Stimulated activated CD4-positive, alpha-beta T cell treated with anti-CD3 and anti-CD28 coated beads, Interleukin-2, amount 100 ng/mL, for 24 hours (primary cell): ENCODE data around the gene SLC25A39.
"Not testable (repeated sequence)": the region's sequence is repeated elsewhere in the genome, so short reads cannot be mapped to it uniquely, and the experiment has no call there.

Experiments
- DNase-seq, 2 donors: peaks; one replicate each; pipeline ENCODE4 v3.0.0-alpha.2; 2020

Gene SLC25A39

DNA sequence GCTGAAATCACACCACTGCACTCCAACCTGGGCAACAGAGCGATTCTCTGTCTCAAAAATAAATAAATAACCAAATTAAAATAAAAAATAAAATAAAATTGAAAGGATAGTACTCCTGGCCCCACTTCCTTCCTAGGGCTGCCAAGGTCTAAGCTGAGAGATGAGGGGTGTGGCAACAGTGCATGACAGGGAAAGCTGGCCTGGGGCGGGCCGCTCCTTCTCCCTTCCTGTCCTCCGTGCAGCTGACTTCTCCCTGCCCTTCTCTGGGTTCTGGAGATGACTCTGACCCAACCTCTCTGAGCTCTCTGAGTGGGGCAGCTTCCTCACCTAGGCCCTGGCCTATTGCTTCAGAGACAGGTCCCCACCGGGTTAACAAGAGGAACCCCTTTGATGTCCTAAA, 8.7 kb upstream of the SLC25A39 start:
- no peak for DNase-seq

DNA sequence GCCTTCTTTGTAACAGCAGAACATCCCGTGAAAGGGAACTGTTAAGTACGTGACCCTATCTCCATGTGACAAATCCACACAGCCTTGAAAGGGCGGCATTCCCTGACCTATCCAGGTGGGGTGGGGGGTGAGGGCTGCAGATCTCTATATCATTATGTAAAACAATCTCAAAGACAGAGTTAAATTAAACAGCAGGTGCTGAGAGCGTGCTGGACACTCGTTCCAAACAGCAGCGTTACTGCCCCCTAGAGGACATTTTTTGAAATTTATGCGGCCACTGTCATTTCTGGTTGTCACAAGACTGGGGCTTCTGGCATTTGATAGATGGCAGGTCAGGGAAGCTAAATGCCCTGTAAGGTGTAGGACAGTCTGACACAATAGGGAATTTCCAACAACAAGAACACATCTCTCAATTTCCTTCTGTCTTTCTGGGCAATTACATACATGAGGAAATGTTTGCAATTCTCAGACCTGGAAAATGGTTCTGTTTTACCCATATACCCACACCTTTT, 6.7 kb upstream of the SLC25A39 start:
- DNase-seq, result peak; percentile 70 to 75

GRCh38 chr17:44330263-44330662, 5.6 kb upstream of the SLC25A39 start:
- not testable (repeated sequence) for DNase-seq

DNA sequence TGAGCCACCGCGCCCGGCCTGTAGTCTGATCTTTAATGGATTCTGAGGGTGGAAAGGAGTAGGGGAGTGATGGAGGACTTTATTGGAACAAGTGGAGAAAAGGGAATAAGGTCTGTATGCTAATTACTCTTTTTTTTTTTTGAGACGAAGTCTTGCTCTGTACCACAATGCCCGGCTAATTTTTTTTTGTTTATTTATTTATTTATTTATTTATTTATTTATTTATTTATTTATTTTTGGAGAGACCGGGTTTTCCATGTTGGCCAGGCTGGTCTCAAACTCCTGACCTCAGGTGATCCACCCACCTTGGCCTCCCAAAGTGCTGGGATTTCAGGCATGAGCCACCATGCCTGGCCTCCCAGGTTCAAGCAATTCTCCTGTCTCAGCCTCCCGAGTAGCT, 4.9 kb upstream of the SLC25A39 start:
- DNase-seq, result not testable (repeated sequence)

DNA sequence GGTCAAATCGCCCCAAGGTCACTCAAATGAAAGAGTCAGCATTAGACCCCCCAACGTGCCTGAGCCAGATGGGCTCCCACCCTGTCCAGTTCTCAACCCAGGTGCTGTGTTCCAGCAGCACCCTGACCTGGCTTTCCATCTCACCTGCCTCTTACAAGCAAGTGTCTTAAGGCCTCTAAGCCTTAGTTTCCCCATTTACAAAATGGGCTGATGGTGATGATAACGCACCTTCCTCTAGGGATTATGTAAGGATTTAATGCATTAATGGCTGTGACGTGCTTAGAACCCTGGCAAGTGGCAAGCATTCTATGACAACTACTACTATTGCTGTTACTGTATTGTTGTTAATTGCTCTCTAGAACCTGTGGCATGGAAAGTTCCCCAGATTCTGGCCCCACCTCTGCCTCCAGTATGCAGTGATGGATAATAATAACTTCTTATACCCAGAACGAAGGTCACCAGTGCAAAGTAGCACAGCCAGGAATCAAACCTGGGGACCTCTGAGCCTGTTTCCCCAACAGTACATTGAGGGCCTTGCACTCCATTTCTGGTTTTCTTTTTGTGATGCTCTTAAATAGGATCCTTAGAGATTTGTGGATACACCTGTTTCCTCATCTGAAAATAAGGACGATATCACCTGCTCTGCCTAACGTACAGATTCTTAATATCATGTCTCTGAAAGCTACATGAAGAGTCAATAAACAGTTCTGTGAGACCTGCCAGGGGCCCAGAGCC, 3.3 kb upstream of the SLC25A39 start:
- no peak for DNase-seq

DNA sequence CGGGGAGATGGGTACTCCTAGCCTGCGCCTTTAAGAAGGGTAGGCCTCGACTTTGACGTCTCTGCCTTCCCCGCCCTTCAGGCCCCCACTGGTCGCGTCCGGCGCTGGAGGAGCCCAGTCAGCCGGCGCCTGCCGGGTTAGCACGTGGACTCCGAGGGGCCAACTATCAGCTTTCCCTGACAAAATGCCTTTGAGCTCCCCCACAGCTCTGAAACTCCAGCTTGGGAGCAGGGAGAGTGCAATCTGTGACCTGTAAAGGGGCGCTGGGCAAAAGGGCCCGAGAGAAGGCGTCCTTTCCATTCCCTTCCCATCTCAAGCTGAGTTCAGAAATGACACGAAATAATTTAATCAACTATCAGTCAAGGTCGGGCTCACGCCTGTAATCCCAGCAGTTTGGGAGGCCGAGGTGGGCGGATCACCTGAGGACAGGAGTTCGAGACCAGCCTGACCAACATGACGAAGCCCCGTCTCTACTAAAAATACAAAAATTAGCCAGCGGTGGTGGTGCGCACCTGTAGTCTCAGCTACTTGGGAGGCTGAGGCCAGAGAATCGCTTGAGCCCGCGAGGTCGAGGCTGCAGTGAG, 2.3 kb upstream of the SLC25A39 start:
- DNase-seq, result peak; percentile 90 to 92

GRCh38 chr17:44324092-44324570, 492 bp downstream of the SLC25A39 start:
- DNase-seq, result no peak

DNA sequence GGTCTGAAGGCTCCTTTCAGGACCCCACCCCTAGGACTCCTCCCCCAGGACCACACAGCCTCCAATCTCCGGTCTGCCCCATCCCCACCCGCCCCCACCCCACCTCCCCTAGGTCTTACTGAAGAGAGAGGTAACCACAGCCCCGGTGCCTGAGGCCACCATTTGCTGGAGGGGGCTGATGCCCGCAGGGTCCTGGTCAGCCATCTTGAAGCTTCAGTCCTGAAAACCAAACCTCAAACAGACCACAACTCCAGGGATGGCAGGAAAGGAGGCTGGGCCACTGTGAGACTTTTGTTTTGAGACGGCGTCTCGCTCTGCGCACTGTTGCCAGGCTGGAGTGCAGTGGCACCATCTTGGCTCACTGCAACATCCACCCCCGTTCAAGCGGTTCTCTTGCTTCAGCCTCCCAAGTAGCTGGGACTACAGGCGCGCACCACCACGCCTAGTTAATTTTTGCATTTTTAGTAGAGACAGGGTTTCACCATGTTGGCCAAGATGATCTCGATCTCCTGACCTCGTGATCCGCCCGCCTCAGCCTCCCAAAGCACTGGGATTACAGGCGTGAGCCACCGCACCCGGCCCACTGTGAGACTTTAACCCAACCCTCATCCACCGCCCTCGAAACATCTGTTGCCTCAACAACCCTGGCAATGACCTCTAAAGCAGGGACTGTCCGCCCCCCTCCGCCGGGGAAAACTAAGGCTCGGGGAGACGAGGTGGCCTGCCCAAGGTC, 1.1 kb downstream of the SLC25A39 start:
- DNase-seq, result no peak

GRCh38 chr17:44322236-44322895, 2.3 kb downstream of the SLC25A39 start:
- no peak for DNase-seq

DNA sequence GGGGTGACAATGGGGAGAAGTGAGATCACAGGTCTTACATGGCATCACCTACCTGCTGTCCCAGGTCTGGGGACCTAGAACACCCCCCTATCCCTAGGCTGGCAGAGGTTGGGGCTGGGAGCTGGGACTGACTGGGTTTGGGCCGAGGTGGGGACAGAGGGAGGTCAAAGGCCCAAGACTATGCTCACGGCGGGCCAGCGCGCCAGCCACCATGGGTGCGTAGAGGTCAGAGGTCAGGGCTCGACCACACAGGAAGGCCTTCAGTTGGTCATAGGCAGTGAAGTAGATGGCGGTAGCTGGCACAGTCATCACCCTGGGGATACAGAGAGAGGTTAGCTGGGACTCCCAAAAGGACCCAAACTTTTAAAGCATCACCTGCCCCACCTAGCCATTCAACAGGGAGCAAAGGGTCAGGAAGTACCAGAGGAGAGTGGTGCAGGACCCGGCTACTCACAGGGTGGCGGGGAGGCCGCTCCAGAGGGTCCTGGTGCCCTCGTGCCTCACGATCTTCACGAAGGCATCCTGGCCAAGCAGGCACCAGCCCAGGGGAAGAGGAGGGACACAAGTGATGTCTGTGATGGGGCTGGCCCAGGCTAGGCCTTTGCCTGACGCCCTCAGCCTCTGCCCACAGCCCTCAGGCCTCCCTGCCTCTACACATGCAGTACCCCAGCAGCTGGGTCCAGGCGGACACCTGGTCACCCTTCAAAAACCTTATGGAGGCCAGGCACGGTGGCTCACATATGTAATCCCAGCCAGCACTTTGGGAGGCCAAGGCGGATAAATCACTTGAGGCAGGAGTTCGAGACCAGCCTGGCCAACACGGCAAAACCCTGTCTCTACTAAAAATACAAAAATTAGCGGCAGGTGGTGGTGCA, 3.1 kb downstream of the SLC25A39 start:
- DNase-seq, result no peak

- DNase-seq, result no peak
Measured at GRCh38 chr17:44320066-44320465, 4.6 kb downstream of the SLC25A39 start.

- no peak for DNase-seq
Measured at GRCh38 chr17:44318077-44318892, 6.3 kb downstream of the SLC25A39 start.

DNA sequence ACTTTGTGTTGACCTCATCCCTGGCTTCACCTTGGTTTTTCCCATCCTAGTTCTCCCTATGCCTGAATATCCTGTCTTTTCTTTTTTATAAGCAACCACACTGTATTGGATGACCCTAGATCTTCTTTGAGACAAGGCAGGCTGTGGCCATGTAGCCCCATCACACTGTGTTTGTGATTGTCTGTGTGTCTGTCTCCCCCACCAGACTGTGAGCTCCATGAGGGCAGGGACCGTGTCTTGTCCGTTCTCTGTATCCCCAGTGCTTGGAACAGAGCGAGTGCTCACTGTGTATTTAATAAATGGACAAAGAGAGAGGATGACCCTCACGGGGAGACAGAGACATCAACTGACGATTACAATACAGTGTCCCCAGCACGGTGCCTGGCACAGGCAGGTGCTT, 7.1 kb downstream of the SLC25A39 start:
- DNase-seq, result no peak

DNA sequence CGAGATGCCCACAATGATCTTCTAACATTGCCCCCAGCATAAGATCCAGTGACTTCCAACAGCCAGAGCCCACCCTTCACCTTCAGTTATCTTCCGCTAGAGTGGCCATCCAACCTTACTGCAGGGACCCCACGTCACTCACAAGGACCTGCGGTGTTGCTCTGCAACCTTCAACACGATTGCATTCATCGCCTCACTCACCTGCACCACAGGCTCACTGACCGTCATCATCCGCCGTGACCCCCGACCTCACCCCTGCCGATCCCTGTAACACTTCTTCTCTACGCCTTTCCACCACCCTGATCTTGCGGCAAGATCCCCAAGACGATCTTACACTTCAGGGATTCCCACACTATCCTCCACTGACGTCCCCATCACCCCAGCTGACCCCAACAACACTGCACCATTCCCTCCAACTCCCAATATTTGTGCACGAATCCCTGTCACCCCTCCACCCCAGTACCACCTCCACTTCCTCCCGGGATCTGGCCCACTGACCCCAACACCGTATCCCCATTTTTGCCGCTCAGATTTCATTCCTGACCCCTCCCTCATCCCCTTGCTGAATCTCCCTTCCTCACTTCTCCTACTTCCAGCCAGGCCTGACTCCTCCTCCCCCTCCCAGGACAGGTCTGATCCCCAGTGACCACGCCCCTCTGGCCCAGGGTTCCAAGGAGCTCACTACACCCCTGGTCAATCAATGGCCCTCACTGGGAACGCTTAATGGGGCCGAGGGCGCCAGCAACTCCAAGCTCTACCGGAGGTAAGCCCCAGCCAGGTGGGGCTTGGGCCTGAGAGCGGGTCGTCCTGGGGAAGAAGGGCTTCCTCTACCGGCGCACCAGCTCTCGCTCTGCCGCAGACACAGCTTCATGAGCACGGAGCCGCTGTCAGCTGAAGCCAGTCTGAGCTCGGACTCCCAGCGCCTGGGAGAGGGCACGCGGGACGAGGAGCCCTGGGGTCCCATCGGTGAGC, 8.6 kb downstream of the SLC25A39 start:
- DNase-seq, result no peak

DNA sequence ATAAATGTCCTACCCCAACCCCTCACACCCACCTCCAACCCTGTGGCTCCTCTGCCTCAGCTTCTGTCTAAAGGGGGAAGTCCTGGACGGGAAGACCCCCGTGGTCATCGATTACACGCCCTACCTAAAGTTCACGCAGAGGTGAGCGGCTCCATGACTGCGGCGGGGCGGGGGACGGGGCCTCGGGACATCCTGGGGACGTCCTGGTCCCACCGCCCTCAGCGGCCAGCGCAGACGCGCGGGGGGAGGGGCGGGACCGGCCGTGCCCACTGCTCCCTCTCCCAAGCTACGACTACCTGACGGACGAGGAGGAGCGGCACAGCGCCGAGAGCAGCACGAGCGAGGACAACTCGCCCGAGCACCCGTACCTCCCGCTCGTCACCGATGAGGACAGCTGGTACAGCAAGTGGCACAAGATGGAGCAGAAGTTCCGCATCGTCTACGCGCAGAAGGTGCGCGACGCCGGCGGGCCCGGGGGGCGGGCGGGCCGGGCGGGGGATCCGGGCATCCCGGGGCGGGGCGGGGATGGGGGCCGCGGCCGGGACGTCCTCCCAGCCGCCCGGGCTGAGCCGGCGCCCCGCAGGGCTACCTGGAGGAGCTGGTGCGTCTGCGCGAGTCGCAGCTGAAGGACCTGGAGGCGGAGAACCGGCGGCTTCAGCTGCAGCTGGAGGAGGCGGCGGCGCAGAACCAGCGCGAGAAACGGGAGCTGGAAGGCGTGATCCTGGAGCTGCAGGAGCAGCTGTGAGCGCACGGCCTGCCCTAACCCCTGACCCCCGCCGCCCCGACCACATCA, 9.6 kb downstream of the SLC25A39 start:
- peak; percentile 54 to 68 for DNase-seq

DNA sequence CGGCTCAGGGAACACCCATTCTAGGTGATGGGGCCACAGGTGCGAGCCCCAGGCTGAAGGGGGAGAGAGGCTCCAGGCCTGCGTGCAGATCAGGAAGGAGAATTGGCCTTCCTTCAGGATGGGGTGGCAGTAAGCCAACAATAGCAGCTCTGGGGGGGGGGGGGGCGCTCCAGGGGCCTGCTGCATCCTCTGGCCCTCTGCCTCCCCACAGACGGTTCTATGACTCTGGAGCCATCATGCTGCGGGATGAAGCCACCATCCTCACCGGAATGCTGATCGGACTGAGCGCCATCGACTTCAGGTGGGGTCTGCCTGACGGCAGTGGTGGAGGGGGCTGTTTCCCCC, 10.1 kb downstream of the SLC25A39 start:
- no peak for DNase-seq

- DNase-seq, result no peak
Measured at GRCh38 chr17:44314031-44314430, 10.6 kb downstream of the SLC25A39 start.

GRCh38 chr17:44312396-44313104, 12.1 kb downstream of the SLC25A39 start:
- no peak for DNase-seq
